GM19035 (cell line): Measurements from ENCODE around the gene NEIL1.
"Not testable (repeated sequence)": the region's sequence is repeated elsewhere in the genome, so short reads cannot be mapped to it uniquely, and the experiment has no call there.

Source experiments
- ATAC-seq: cut with Tn5 transposase; IDR thresholded peaks from one replicate; pipeline ENCODE4 v1.9.1; 2021; ENCODE audit not compliant: unreplicated experiment

The NEIL1 gene

GRCh38 chr15:75333654-75334419 is 13.0 kb upstream of the NEIL1 start:
- not testable (repeated sequence) for ATAC-seq

- no peak for ATAC-seq
These were observed 11.5 kb upstream of the NEIL1 start for GRCh38 chr15:75335313-75335704.

- ATAC-seq, result peak; percentile 74
These were observed 11.0 kb upstream of the NEIL1 start, which contains the start of gene COMMD4 for GRCh38 chr15:75335705-75336355. TSS of gene COMMD4 (plus strand) at chr15:75336063. CDS start at chr15:75336090, 27 bp downstream.

DNA sequence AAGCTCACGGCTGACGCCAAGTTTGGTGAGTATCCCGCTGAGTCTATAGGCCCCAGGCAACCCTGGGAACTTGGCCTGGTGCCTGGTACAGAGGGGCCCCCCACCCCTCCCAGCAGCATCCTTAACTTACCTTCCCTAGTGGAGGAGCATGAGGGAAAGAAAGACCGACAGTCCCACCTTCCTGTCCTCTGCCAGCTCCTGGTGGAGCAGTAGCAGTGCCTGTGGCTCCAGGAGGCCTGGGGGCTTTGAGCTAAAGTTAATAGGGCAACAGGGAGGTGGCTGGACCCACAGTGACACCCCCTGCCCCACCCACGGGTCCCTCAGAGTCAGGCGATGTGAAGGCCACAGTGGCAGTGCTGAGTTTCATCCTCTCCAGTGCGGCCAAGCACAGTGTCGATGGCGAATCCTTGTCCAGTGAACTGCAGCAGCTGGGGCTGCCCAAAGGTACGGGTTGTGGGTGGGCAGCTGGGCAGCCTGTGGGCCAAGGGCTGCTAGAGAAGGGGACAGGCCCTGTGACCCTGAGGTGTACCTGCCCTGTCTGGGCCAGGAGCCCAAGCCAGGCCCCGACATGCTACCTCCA is 8.1 kb upstream of the NEIL1 start:
- ATAC-seq, result no peak

DNA sequence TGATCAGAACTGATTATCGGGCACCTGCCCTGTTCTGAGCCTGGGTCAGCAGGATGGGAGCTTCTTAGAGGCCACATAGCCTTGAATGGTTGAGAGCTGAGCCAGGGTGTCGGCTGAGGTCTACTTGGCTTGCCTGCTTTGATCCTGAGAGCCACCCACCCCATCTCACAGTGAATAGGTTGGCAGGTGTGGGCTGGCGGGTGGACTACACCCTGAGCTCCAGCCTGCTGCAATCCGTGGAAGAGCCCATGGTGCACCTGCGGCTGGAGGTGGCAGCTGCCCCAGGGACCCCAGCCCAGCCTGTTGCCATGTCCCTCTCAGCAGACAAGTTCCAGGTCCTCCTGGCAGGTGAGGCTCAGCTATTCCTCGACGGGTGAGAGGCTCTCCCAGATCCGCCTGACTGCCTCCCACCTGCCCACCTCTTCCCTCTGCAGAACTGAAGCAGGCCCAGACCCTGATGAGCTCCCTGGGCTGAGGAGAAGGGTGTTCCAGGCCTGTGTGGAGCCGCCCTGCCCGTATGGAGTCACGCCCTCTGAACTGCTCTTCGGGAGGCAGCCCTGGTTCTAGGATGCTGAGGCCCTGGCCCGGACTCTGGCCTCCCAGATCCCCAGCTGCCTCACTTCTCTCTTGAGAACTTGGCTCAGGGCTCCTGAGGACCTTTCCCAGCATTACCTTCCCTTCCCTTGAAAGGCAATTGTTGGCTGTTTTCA is 7.2 kb upstream of the NEIL1 start:
- ATAC-seq, result no peak

- no peak for ATAC-seq
These were observed 4.6 kb upstream of the NEIL1 start for GRCh38 chr15:75342221-75342620.

GRCh38 chr15:75343953-75344352 is 2.9 kb upstream of the NEIL1 start:
- not testable (repeated sequence) for ATAC-seq

DNA sequence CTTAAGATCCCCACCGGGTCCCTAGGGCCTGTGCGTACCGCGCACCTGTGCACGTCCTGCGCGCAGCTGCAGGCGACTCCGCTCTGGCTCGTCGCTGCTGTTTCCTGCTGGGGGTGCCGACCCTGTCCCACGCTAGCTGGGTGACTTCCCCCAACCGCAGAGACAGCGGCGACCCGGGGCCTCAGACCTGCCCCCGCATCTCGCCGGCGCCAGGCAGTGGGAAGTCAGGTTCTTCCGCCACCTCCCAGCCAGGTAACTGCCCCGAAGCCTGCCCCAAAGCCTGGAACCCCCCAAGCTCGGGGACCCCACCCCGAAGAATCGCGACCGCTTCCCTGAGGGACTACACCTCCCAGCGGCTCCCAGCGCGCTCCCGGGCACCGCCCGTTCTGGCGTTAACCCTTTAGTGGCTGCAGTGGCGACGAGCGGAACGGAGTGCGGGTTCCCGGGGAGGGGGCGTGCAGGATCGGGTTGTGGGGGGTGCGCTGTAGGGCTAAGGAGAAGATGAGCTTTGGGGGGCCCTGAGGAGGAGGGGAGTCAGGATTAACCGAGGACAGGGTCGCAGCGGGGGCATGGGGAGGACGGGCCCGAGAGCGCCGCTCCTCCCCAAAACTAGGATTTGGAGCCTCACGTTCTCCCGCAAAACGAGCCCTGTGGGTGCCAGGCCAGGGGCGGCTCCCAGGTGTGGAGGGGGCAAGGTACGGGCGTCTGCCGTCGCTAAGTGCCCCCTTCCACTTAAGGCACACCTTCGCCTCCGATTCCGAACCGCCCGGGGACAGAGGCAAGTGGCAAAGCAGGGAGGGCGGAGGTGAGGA is 589 bp downstream of the NEIL1 start:
- peak; percentile 41 for ATAC-seq

DNA sequence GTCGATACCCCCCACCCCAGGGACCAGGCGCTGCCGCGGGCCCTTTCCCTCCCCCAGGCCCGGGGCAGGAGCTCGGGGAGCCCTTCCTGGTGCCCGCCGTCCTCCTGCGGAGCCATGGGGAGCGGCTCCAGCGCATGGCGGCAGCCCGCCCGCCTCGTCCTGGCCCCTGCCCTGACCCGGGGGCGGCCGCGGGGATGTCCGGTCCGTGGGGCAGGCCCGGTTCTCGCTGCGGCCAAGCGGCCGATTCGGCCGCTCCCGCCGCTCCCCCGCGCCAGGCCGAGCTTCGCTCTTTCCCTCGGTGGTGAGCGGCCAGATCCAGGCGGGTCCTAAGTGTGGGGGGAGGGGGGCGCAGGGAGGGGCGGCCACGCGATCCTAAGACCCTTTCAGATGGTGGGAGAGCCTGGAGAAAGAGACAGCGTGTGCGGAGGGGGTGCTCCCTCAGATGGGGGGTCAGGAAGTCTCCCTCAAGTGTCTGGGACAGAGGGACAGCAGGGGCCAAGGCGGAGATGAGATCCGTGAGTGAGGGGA is 1.3 kb downstream of the NEIL1 start:
- no peak for ATAC-seq

DNA sequence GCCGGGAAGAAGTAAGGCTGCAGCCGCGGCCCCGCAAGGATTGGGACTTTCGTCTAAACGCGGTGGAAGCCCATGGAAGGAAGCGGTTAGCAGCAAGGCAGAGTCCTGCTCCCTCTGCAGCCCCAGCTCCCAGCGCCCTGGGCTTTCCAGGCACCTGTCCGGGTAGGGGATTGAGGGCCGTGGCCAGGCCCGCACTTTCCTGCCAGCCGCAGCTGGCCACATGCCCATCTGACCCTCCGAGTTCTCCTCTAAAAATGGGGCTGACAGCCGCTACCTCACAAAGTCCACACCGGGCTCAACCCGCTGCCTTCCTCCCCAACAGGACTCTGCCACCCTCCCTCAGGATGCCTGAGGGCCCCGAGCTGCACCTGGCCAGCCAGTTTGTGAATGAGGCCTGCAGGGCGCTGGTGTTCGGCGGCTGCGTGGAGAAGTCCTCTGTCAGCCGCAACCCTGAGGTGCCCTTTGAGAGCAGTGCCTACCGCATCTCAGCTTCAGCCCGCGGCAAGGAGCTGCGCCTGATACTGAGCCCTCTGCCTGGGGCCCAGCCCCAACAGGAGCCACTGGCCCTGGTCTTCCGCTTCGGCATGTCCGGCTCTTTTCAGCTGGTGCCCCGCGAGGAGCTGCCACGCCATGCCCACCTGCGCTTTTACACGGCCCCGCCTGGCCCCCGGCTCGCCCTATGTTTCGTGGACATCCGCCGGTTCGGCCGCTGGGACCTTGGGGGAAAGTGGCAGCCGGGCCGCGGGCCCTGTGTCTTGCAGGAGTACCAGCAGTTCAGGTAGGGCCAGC is 1.9 kb downstream of the NEIL1 start:
- ATAC-seq, result no peak

DNA sequence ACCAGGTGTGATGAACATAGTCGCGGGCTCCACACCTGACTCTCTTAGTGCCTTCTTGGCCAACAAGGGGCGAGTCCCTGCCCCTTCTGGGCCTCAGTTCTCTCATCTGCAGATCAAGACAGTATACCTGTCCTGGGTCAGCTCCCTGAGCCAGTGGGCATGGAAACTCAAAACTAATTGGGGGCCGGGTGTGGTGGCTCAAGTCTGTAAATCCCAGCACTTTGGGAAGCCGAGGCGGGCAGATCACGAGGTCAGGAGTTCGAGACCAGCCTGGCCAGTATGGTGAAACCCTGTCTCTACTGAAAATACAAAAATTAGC is 2.5 kb downstream of the NEIL1 start:
- ATAC-seq, result not testable (repeated sequence)

DNA sequence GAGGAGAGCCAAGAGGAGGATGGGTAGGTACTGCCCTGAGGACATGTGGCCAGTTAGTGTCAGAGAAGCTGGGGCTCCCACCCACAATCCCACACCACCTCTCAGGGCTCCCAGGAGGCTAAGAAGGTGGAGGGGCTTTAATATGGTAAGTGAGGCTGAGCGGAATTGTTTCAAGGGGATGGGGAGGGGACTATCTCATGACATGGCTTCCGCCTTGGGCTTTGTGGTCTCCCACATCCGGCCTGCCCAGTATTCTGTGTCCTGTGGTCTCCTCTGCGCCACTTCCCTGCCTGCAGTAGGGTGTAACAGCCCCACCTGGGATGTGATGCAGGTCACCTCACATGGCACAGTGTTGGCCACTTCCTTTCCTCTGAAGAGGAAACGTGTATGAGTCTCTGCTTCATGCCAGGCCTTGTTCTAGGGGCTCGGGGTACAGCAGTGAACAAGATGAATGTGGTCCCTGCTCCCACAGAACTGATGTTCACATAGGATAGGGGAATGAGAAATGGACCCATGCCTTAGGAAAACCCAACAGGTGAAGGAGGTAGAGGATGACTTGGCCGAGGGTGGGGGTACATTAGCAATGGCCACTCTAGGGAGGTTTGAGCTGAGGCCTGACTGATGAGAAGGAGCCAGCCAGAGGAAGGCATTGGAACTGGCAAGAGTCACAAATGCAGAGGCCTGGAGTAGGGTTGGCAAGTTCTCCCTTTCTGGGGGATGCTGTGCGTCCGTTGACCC is 3.2 kb downstream of the NEIL1 start:
- ATAC-seq, result no peak

- ATAC-seq, result no peak
These were observed 3.9 kb downstream of the NEIL1 start for GRCh38 chr15:75350601-75351361.

GRCh38 chr15:75352186-75353080 is 5.6 kb downstream of the NEIL1 start:
- no peak for ATAC-seq

DNA sequence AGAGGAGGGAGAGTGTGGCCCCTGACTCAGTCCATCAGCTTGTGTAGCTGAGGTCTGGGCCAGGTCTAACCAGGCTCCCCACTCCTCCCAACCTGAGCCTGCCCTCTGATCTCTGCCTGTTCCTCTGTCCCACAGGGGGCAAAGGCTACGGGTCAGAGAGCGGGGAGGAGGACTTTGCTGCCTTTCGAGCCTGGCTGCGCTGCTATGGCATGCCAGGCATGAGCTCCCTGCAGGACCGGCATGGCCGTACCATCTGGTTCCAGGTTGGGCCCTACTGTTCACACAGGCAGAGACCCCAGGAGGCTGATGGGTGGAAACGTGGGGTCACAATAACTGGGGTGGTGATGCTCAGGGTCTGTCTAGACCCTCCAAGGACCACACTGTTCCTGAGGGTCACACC is 6.8 kb downstream of the NEIL1 start:
- no peak for ATAC-seq

DNA sequence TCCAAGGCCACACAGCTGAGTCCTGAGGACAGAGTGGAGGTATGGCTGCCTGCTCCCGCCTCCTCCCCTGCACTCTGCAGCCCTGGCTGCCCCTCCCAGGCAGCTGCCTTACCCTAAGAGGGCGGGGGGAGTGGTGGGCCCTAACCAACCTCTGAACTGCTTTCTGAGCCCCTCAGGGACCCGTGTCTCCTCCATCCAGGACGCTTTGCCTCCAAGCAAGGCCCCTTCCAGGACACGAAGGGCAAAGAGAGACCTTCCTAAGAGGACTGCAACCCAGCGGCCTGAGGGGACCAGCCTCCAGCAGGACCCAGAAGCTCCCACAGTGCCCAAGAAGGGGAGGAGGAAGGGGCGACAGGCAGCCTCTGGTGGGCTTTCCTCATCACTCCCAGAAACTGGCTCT is 7.6 kb downstream of the NEIL1 start:
- ATAC-seq, result no peak

DNA sequence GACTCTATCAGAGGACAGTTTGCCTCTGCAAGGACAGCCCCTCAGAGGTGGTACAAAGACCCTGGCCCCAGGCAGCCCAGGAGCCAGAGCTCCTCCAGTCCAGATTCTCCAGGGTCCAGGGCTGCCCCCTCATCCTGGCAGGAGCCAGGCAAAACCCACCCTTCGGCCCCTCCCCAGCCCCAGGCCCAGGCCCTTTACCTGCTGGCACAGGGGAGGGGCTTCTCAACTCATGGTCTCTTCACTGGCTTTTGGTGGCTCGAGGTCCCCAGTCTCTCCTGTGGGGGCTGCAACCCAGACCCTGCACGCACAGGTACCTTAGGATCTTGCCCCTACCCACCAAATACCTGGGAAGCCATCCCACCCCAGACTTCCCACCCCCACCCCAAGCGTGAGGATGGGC is 8.5 kb downstream of the NEIL1 start:
- ATAC-seq, result no peak
